LNCaP clone FGC (cell line): ENCODE measurements around the gene PLEKHA7.

Source experiments
- DNase-seq: peaks from one replicate; pipeline ENCODE4 v3.0.0-alpha.2; 2011; ENCODE audit warnings: low read depth
- H3K4me3 ChIP-seq: 2 replicates; pipeline ENCODE4 v1.5.1; 2011; ENCODE audit warnings: mild to moderate bottlenecking, low read depth, low read length, control low read depth
- CTCF ChIP-seq: IDR thresholded peaks from 2 replicates; pipeline ENCODE4 v1.5.1; 2012; ENCODE audit warnings: mild to moderate bottlenecking; ENCODE audit not compliant: control insufficient read depth, insufficient read depth; ENCODE audit errors: extremely low read depth

Gene PLEKHA7

GRCh38 chr11:16834384-16834783 is 179.8 kb downstream of the PLEKHA7 start:
- H3K4me3 ChIP-seq = no peak overlapping the region
- DNase-seq = no peak
- TF ChIP-seq CTCF = no peak

GRCh38 chr11:16833026-16833425 is 181.2 kb downstream of the PLEKHA7 start:
- H3K4me3 ChIP-seq = no peak overlapping the region
- no peak for DNase-seq
- TF ChIP-seq CTCF = no peak

- no peak for TF ChIP-seq CTCF
- no peak for DNase-seq
- H3K4me3 ChIP-seq = no peak overlapping the region
Observed at GRCh38 chr11:16832193-16832539, 182.0 kb downstream of the PLEKHA7 start.

GRCh38 chr11:16831316-16832192 is 182.7 kb downstream of the PLEKHA7 start:
- TF ChIP-seq CTCF = no peak
- DNase-seq = no peak

GRCh38 chr11:16827139-16827538 is 187.1 kb downstream of the PLEKHA7 start:
- no peak for DNase-seq
- H3K4me3 ChIP-seq = no peak overlapping the region
- TF ChIP-seq CTCF = no peak

More at GRCh38 chr11:16831316-16832192, 182.7 kb downstream of the PLEKHA7 start:
- H3K4me3 ChIP-seq = no peak overlapping the region

GRCh38 chr11:16825968-16826367 is 188.2 kb downstream of the PLEKHA7 start:
- DNase-seq = no peak
- no peak for TF ChIP-seq CTCF
- no peak overlapping the region for H3K4me3 ChIP-seq

GRCh38 chr11:16825101-16825500 is 189.1 kb downstream of the PLEKHA7 start:
- TF ChIP-seq CTCF = no peak
- no peak overlapping the region for H3K4me3 ChIP-seq
- no peak for DNase-seq
